Stimulated activated CD8-positive, alpha-beta memory T cell treated with anti-CD3 and anti-CD28 coated beads, Interleukin-12 subunit alpha, Interleukin-12 subunit beta, amount 100 ng/mL, for 24 hours (primary cell): Measurements from ENCODE around the gene RNF14.
A peak's percentile ranks its signal among the peaks of the same experiment; 100 is the strongest.
"Not testable (repeated sequence)": the region's sequence is repeated elsewhere in the genome, so short reads cannot be mapped to it uniquely, and the experiment has no call there.

Experiments
- DNase-seq: peaks from one replicate; pipeline ENCODE4 v3.0.0-alpha.2; 2020; ENCODE audit errors: extremely low read depth

RNF14 gene

GRCh38 chr5:142014911-142015584 is 46.1 kb downstream of the RNF14 start:
- DNase-seq, result no peak

GRCh38 chr5:142015781-142016533 is 47.1 kb downstream of the RNF14 start:
- DNase-seq, result no peak

- DNase-seq, result no peak
Observed at GRCh38 chr5:142016556-142016955, 47.7 kb downstream of the RNF14 start.

- DNase-seq, result no peak
Observed at GRCh38 chr5:142017832-142018427, 49.0 kb downstream of the RNF14 start.

- no peak for DNase-seq
Observed at GRCh38 chr5:142020122-142020659, 51.3 kb downstream of the RNF14 start.

- DNase-seq, result no peak
Observed at GRCh38 chr5:142023836-142024235, 54.9 kb downstream of the RNF14 start.

- peak; percentile 66 for DNase-seq
Observed at GRCh38 chr5:142024771-142025304, 55.9 kb downstream of the RNF14 start.

GRCh38 chr5:142025637-142026036 is 56.7 kb downstream of the RNF14 start:
- no peak for DNase-seq

- DNase-seq, result no peak
Observed at GRCh38 chr5:142032150-142032549, 63.2 kb downstream of the RNF14 start.

GRCh38 chr5:142032747-142033631 is 64.1 kb downstream of the RNF14 start:
- no peak for DNase-seq

- not testable (repeated sequence) for DNase-seq
Observed at GRCh38 chr5:142033632-142034567, 65.0 kb downstream of the RNF14 start.

GRCh38 chr5:142034994-142035393 is 66.1 kb downstream of the RNF14 start:
- DNase-seq, result no peak

GRCh38 chr5:142036918-142037317 is 68.0 kb downstream of the RNF14 start:
- DNase-seq, result no peak

GRCh38 chr5:142037599-142037998 is 68.7 kb downstream of the RNF14 start:
- not testable (repeated sequence) for DNase-seq

- DNase-seq, result no peak
Observed at GRCh38 chr5:142038735-142039134, 69.8 kb downstream of the RNF14 start.
